HG02571 (cell line): Measurements from ENCODE around the gene ADTRP.

Experiments used
- ATAC-seq: cut with Tn5 transposase; IDR thresholded peaks from one replicate; pipeline ENCODE4 v1.9.1; 2021; ENCODE audit warnings: mild to moderate bottlenecking, moderate library complexity; ENCODE audit not compliant: unreplicated experiment

Gene ADTRP

DNA sequence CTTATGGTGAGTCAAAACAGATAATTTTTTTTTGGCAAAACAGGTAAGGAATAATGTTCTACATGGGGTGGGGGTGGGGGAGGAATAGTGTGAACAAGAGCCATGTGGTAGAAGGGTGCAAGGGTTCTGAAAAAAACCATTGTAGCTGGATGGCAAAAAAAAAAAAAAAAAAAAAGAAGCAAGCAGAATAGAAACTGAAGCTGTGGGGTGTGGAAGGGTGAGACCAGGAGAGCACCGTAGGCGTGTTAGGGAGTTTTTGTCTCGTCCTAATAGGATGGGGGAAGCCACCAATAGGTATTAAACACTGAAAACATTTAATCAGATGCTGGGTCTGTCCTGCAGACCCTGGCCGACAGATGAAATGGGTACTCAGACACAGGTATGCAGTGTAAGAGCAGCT, 110.1 kb downstream of the ADTRP start:
- ATAC-seq: no peak

DNA sequence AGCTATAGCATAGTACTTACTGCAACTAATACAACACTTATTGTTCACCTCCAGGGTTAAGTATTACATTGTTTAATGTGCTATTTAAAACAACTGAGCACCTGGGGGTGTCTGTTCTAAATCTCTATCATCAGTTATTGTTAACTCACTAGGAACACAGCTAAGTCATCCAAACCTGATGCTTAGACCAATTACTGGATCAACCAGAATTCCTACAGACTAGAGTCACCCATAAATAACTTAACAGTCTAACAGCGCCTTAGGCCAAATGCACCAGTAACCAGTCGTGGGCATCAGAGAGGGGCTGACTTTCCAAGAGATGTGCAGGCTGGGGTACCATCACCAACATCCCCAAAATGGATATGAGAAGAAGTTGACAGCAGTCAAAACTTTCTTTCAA, 110.7 kb downstream of the ADTRP start:
- no peak for ATAC-seq

GRCh38 chr6:11665604-11666326, 112.8 kb downstream of the ADTRP start:
- ATAC-seq: no peak
